OCI-LY7 (cell line): ENCODE results near the gene CCDC27. TPM values are rescaled to one million over a fixed set of nuclear protein-coding genes. Genes with fewer than 3 reads are reported as not detected.

Experiments
- BruUV-seq: library from RNA; stranded (reverse); fragments of 400-500 nt; replicated peaks from 2 replicates; lab custom pipeline; 2021; lab: Mats Ljungman, UMichigan
- CTCF ChIA-PET: fragments of 300-600 bp; sonication (Branson Sonifier 250); formaldehyde crosslinking; loops from one replicate; lab custom pipeline; 2022; ENCODE audit warnings: antibody characterized with exemption; ENCODE audit not compliant: unreplicated experiment; lab: Charles Lee
- POLR2A ChIA-PET: fragments of 300-600 bp; sonication (Branson Sonifier 250); formaldehyde crosslinking; loops from one replicate; lab custom pipeline; 2022; ENCODE audit warnings: antibody characterized with exemption; lab: Charles Lee
- DNase-seq: peaks from one replicate; pipeline ENCODE4 v3.0.0-alpha.2; 2015; ENCODE audit warnings: low spot score
- H2AFZ ChIP-seq: fragments of 200-600 bp; sonication (generic), shearing (Covaris generic); 2 replicates; pipeline ENCODE4 v1.6.1; 2014; ENCODE audit warnings: mild to moderate bottlenecking, antibody characterized with exemption, low read length, moderate library complexity
- H3K27ac ChIP-seq: fragments of 200-600 bp; sonication (generic); 2 replicates; pipeline ENCODE4 v1.5.1; 2014; ENCODE audit warnings: mixed run types, low read depth, mild to moderate bottlenecking, moderate library complexity, low read length, inconsistent platforms; ENCODE audit not compliant: poor library complexity, severe bottlenecking
- H3K36me3 ChIP-seq: fragments of 200-600 bp; sonication (generic); 2 replicates; pipeline ENCODE4 v1.6.1; 2014; ENCODE audit warnings: mild to moderate bottlenecking, antibody characterized with exemption, low read length, moderate library complexity, mixed read lengths; ENCODE audit not compliant: insufficient read depth
- H3K4me1 ChIP-seq: fragments of 200-600 bp; sonication (generic); 2 replicates; pipeline ENCODE4 v1.5.1; 2014; ENCODE audit warnings: mild to moderate bottlenecking, low read length; ENCODE audit not compliant: insufficient read depth, poor library complexity, severe bottlenecking
- H3K4me2 ChIP-seq: fragments of 200-600 bp; sonication (generic); 2 replicates; pipeline ENCODE4 v1.6.1; 2014; ENCODE audit warnings: mild to moderate bottlenecking, low read length
- H3K4me3 ChIP-seq: fragments of 200-600 bp; sonication (generic); 2 replicates; pipeline ENCODE4 v1.5.1; 2014; ENCODE audit warnings: mild to moderate bottlenecking, low read depth, low read length; ENCODE audit not compliant: poor library complexity, severe bottlenecking
- H3K79me2 ChIP-seq: fragments of 200-600 bp; sonication (generic); 2 replicates; pipeline ENCODE4 v1.6.1; 2016; ENCODE audit warnings: low read depth, mild to moderate bottlenecking, low read length, moderate library complexity, mixed read lengths; ENCODE audit not compliant: insufficient read depth
- H3K9me2 ChIP-seq: fragments of 200-600 bp; sonication (generic); 2 replicates; pipeline ENCODE4 v1.6.1; 2016; ENCODE audit warnings: mild to moderate bottlenecking, low read length, mixed read lengths; ENCODE audit not compliant: insufficient read depth
- H3K9me3 ChIP-seq: fragments of 200-600 bp; sonication (generic); 2 replicates; pipeline ENCODE4 v1.6.1; 2014; ENCODE audit warnings: mild to moderate bottlenecking, mixed run types, low read length, mixed read lengths
- H4K20me1 ChIP-seq: fragments of 200-600 bp; sonication (generic); 2 replicates; pipeline ENCODE4 v1.6.1; 2014; ENCODE audit warnings: mild to moderate bottlenecking, antibody characterized with exemption, low read length, moderate library complexity, mixed read lengths; ENCODE audit not compliant: insufficient read depth
- CTCF ChIP-seq: fragments of 200-600 bp; sonication (generic); conservative IDR thresholded peaks from 2 replicates; pipeline ENCODE4 v1.5.1; 2014; ENCODE audit warnings: mild to moderate bottlenecking, antibody characterized with exemption, low read length, moderate library complexity, mixed read lengths
- EZH2phosphoT487 ChIP-seq: fragments of 200-600 bp; sonication (generic); IDR thresholded peaks from 2 replicates; pipeline ENCODE4 v1.6.1; 2018; ENCODE audit warnings: low read depth, borderline replicate concordance, mild to moderate bottlenecking, mixed run types, antibody characterized with exemption, low read length, moderate library complexity, mixed read lengths
- intact Hi-C: fragments of 100-400 bp; cut with micrococcal nuclease; formaldehyde crosslinking; loops from one replicate; pipeline ENCODE4 v1.10.0; 2022; ENCODE audit not compliant: unreplicated experiment
- total RNA-seq, 2 experiments: library from RNA; depleted of rRNA in 1 of 2; stranded (reverse); fragments of >200 nt in 1 of 2; shearing (Covaris generic) in 1 of 2; gene quantifications; 2 replicates each; pipeline ENCODE4 v1.2.3, GENCODE V29; 2014 to 2022

CCDC27 gene
- total RNA-seq, 2 experiments from 2014 or later: not detected

- Histone ChIP-seq H3K79me2 (no peaks in the 10 kb centered on the region), H2AFZ (no peak overlapping the region), H3K36me3 (peaks cover 57% of the 10 kb centered on the region), H3K4me3 (no peak overlapping the region), H3K9me2 (no peaks in the 10 kb centered on the region), H3K9me3 (no peaks in the 10 kb centered on the region), H3K4me1 (no peaks in the 10 kb centered on the region), H3K4me2 (no peak overlapping the region), H3K27ac (no peak overlapping the region), H4K20me1 (no peaks in the 10 kb centered on the region)
- no TSS peak for BruUV-seq
- POLR2A ChIA-PET: no interaction called here
- TF ChIP-seq EZH2phosphoT487: no peak
- TF ChIP-seq CTCF: no peak
- DNase-seq: no peak
- CTCF ChIA-PET: no interaction called here
- intact Hi-C loops: no loop called here
Measured at GRCh38 chr1:3817821-3818597, 65.8 kb downstream of the CCDC27 start.

GRCh38 chr1:3819771-3820200 lies 67.5 kb downstream of the CCDC27 start:
- Histone ChIP-seq H3K4me2 (no peak overlapping the region), H4K20me1 (no peaks in the 10 kb centered on the region), H3K4me3 (no peak overlapping the region), H3K36me3 (peaks cover 58% of the 10 kb centered on the region), H3K9me2 (no peaks in the 10 kb centered on the region), H2AFZ (no peak overlapping the region), H3K27ac (no peak overlapping the region), H3K79me2 (no peaks in the 10 kb centered on the region), H3K9me3 (no peaks in the 10 kb centered on the region), H3K4me1 (no peaks in the 10 kb centered on the region)
- POLR2A ChIA-PET: interaction anchor here (1.0 kb wide), 1 partner anchor 53 kb away, joined by 4 read pairs; no protein-coding TSS in a partner anchor
- CTCF ChIA-PET: no interaction called here
- TF ChIP-seq CTCF (no peak), EZH2phosphoT487 (no peak)
- DNase-seq: no peak
- intact Hi-C loops: no loop called here
- no TSS peak for BruUV-seq

GRCh38 chr1:3820316-3820715 lies 68.1 kb downstream of the CCDC27 start:
- TF ChIP-seq EZH2phosphoT487: no peak
- no peak for TF ChIP-seq CTCF
- no peaks in the 10 kb centered on the region for H3K79me2 ChIP-seq
- no TSS peak for BruUV-seq
- intact Hi-C loops: no loop called here
- no peak overlapping the region for H2AFZ ChIP-seq
- POLR2A ChIA-PET: no interaction called here
- H3K36me3 ChIP-seq: peaks cover 59% of the 10 kb centered on the region
- no peaks in the 10 kb centered on the region for H3K4me1 ChIP-seq
- H3K4me3 ChIP-seq: no peak overlapping the region
- H4K20me1 ChIP-seq: no peaks in the 10 kb centered on the region
- H3K4me2 ChIP-seq: no peak overlapping the region
- H3K27ac ChIP-seq: no peak overlapping the region
- H3K9me3 ChIP-seq: no peaks in the 10 kb centered on the region
- DNase-seq: no peak
- CTCF ChIA-PET: no interaction called here
- no peaks in the 10 kb centered on the region for H3K9me2 ChIP-seq
